Peyer's patch (tissue), 4 donors: Measurements from ENCODE around the gene C6orf132. TPM values are rescaled to one million over a fixed set of nuclear protein-coding genes. Genes with fewer than 3 reads are reported as not detected.

Experiments
- DNase-seq, 3 donors: peaks; one replicate each; pipeline ENCODE4 v3.0.0-alpha.2; 2017 to 2019
- H3K27ac ChIP-seq, 4 donors: fragments of 200-600 bp; sonication (generic); one replicate each; pipeline ENCODE4 v1.5.1; 2016 to 2019
- H3K27me3 ChIP-seq, 2 donors: fragments of 200-600 bp; sonication (generic); one replicate each; pipeline ENCODE4 v1.5.1; 2019
- H3K36me3 ChIP-seq, 3 donors: fragments of 200-600 bp; sonication (generic); one replicate each; pipeline ENCODE4 v1.5.1; 2016 to 2019
- H3K4me1 ChIP-seq, 4 donors: fragments of 200-600 bp; sonication (generic); one replicate each; pipeline ENCODE4 v1.5.1; 2016 to 2019
- H3K4me3 ChIP-seq, 4 donors: fragments of 200-600 bp; sonication (generic); 1 replicate in 3 of 4; 2 replicates in 1 of 4; pipeline ENCODE4 v1.5.1; 2016 to 2019; ENCODE audit warnings: mild to moderate bottlenecking in 1 of 4
- H3K9me3 ChIP-seq, 4 donors: fragments of 200-600 bp; sonication (generic); one replicate each; pipeline ENCODE4 v1.5.1; 2016 to 2019; ENCODE audit warnings: mild to moderate bottlenecking in 1 of 4
- POLR2A ChIP-seq, 2 donors: fragments of 450-650 bp; IDR thresholded peaks; one replicate each; pipeline ENCODE4 v1.5.1; 2017; ENCODE audit warnings: antibody characterized with exemption in 2 of 2, mild to moderate bottlenecking in 2 of 2, moderate library complexity in 2 of 2
- total RNA-seq, 4 donors: library from RNA; depleted of rRNA; stranded (reverse); fragments of >200 nt; gene quantifications; one replicate each; pipeline ENCODE4 v1.1.0, GENCODE V29; 2016
- TF ChIP-seq, protein P1 (sequence below), 6 experiments: fragments of 450-650 bp in 4 of 6; fragments of 200-600 bp in 2 of 6; sonication (generic) in 1 of 6; IDR thresholded peaks; one replicate each; pipeline ENCODE4 v1.5.1; 2017 to 2019; ENCODE audit warnings: antibody characterized with exemption in 6 of 6, mild to moderate bottlenecking in 3 of 6, moderate library complexity in 1 of 6

The C6orf132 gene
- total RNA-seq, 4 donors from 2014 or later: 47.9 to 106 (median 95.9) TPM

DNA sequence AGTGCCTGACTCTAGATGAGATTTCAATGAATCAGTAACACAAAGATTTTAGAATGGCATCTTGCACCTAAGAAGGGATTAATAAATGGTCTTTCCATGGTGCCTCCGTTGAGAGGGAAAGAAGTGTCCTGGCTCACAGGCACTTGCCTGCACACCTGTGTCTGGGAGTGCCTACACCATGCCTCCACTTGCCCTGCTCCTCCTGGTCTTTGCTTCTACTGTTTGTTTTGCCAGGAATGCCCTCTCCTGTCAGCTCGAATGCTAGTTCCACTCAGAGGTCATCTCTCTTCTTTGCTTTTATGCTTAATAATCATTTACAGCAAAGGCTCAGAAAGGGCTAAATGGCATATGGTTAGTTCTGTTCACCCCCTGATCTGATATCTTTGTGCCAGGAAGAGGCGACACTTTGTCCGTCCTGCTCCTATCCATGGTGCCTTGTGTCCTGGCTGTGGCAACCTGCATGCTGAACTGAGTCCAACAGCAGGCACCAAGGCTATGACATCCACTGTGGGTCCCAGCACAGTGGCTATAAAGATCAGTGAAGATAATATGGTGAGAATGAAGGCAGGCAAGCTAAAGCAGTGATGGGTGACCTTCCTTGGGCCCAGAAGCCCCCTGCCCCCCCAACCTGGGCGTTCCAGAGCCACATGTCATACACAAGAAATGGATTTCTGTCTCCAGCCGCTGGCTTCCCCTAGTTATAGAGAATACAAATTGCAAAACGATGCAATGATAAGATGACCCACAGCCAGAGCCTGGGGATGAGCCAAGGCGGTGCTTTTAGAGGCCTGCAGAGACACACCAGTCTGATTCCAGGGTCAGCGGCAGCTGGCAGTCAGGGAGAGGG is 1.4 kb downstream of the C6orf132 start:
- H3K27me3 ChIP-seq: no peaks in the 10 kb centered on the region
- no peaks in the 10 kb centered on the region for H3K9me3 ChIP-seq
- H3K27ac ChIP-seq: peak overlapping the region in 3 of 4 donors; percentile 91 to 96 (median 95)
- peaks cover 0 to 36% (median 4%) of the 10 kb centered on the region in 4 donors for H3K4me1 ChIP-seq
- peak; percentile 22 to 64 for TF ChIP-seq POLR2A (IDR thresholded peaks at IDR 0.05)
- TF ChIP-seq, protein P1, sequence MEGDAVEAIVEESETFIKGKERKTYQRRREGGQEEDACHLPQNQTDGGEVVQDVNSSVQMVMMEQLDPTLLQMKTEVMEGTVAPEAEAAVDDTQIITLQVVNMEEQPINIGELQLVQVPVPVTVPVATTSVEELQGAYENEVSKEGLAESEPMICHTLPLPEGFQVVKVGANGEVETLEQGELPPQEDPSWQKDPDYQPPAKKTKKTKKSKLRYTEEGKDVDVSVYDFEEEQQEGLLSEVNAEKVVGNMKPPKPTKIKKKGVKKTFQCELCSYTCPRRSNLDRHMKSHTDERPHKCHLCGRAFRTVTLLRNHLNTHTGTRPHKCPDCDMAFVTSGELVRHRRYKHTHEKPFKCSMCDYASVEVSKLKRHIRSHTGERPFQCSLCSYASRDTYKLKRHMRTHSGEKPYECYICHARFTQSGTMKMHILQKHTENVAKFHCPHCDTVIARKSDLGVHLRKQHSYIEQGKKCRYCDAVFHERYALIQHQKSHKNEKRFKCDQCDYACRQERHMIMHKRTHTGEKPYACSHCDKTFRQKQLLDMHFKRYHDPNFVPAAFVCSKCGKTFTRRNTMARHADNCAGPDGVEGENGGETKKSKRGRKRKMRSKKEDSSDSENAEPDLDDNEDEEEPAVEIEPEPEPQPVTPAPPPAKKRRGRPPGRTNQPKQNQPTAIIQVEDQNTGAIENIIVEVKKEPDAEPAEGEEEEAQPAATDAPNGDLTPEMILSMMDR (IDR thresholded peaks at IDR 0.05): no peak
- DNase-seq: peak in 2 of 3 donors; percentile 65 to 67
- H3K36me3 ChIP-seq: no peaks in the 10 kb centered on the region
- H3K4me3 ChIP-seq: peak overlapping the region in 3 of 4 donors; percentile 45 to 73 (median 70)

DNA sequence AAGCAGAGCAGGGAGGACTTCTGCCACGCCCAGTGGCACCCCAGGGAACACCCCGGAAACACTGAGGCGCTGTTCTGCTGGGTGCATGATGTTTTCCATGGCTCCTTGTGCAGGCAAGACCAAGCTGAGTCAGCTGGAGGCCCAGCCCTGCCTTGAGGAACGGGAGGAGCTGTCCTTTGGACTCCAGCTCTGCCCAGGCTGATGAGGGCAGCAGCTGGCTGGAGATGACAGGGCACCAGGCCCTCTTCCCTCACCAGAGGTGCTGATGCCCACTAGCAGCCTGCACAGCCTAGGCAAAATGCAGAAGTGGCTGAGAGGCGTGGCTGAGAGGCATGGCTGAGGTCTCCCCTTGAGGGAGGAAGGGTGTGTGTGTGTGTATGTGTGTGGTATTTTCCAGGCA is 2.4 kb downstream of the C6orf132 start:
- TF ChIP-seq, protein P1 (IDR thresholded peaks at IDR 0.05): peak in 1 of 6 experiments; percentile 11
- peak; percentile 90 to 97 for TF ChIP-seq POLR2A (IDR thresholded peaks at IDR 0.05)
- Histone ChIP-seq H3K4me1 (peaks cover 0 to 36% (median 4%) of the 10 kb centered on the region in 4 donors), H3K9me3 (no peaks in the 10 kb centered on the region), H3K27ac (peak overlapping the region in 3 of 4 donors; percentile 91 to 96 (median 95)), H3K27me3 (no peaks in the 10 kb centered on the region), H3K36me3 (peaks cover 0 to 4% (median 0%) of the 10 kb centered on the region in 3 donors), H3K4me3 (peak overlapping the region in 2 of 4 donors; percentile 70 to 73)
- DNase-seq: peak; percentile 31 to 92 (median 91)

DNA sequence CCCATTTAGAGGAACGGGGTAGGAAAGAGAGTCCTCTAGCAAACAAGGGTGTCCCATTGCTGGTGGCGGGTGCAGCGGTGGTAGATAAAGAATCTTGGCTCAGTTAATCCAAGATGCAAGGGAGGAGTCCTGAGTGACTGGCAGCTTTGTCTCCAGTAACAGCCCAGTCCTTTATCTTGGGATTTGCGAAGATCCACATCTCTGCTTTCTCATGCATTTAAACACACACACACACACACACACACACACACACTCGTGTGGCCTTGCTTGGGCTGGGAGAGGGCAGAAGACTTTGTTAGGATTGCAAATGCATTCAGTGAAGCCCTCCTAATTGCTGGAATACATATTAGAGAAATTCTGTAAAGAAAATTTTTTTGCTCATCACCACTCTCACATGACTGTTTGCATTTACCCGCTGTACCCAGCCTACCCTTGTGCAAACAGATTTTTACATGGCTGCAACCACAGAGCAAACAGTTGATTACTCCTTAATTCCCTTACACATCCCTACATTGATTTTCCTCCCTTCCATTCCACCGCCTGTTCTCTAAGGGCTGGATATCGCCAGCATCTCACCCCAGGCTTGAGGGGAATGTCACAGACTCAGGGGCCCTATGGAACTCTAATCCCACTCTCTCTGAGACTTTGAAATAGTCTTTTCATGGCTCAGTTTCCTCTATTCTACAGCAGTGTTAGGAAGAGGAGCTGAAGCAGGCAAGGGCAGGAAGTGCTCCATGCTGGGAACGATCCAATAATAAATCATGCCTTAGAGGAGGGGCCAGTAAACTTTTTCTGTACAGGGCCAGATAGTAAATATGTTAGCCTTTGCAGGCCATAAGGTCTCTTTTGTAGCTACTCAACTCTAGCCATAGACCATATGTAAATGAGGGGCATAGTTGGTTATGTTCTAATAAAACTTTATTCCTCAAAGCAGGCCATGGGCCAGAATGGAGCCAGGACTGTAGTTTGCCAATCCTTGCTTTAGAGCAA is 3.5 kb downstream of the C6orf132 start:
- TF ChIP-seq, protein P1 (IDR thresholded peaks at IDR 0.05): no peak
- peak in 1 of 2 donors; percentile 43 for TF ChIP-seq POLR2A (IDR thresholded peaks at IDR 0.05)
- peak overlapping the region in 1 of 4 donors; percentile 22 for H3K4me3 ChIP-seq
- H3K9me3 ChIP-seq: no peaks in the 10 kb centered on the region
- H3K27ac ChIP-seq: peak overlapping the region in 3 of 4 donors; percentile 72 to 96 (median 95)
- peaks cover 0 to 4% (median 0%) of the 10 kb centered on the region in 3 donors for H3K36me3 ChIP-seq
- DNase-seq: no peak
- peaks cover 0 to 40% (median 4%) of the 10 kb centered on the region in 4 donors for H3K4me1 ChIP-seq
- no peaks in the 10 kb centered on the region for H3K27me3 ChIP-seq

DNA sequence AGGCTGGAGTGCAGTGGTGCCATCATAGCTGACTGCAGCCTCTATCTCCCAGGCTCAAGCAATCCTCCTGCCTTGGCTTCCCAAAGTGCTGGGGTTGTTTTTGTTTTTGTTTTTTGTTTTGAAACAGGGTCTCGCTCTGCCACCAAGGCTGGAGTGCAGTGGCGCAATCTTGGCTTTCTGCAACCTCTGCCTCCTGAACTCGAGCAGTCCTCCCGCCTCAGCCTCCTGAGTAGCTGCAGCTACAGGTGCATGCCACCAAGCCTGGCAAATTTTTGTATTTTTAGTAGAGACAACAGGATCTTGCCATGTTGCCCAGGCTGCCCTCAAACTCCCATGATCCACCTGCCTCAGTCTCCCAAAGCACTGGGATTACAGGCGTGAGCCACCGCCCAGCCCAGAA is 4.2 kb downstream of the C6orf132 start:
- no peak for TF ChIP-seq POLR2A (IDR thresholded peaks at IDR 0.05)
- TF ChIP-seq, protein P1 (IDR thresholded peaks at IDR 0.05): no peak
- H3K27ac ChIP-seq: peak overlapping the region in 3 of 4 donors; percentile 72 to 96 (median 95)
- H3K27me3 ChIP-seq: no peaks in the 10 kb centered on the region
- no peak for DNase-seq
- peaks cover 0 to 4% (median 0%) of the 10 kb centered on the region in 3 donors for H3K36me3 ChIP-seq
- H3K4me1 ChIP-seq: peaks cover 0 to 43% (median 4%) of the 10 kb centered on the region in 4 donors
- H3K9me3 ChIP-seq: no peaks in the 10 kb centered on the region
- no peak overlapping the region for H3K4me3 ChIP-seq

DNA sequence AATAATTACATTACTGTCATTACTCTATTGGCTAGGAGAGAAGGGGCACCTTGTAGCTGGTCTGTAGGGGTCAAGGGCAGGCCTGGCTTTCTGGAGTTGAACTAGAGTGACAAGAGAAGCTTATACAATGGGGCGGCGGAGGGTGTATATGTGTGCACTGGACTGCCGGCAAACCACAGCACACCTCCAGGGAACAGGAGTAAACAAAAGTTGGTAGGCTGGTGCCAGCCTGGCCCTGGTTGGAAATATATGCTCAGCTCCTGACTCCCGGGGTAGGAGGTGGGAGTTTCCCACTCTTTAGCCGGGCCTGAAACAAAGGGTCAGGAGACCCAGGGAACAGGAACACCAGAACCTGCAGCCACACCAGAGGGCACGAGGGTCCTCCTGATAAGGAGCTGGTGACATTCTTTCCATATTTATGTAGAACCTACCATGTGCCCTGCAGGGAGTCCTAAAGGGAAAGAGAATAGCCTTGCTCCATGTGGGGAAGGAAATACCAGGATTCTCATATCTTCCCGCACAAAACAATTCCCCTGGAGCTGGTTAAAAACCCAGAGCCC is 5.1 kb downstream of the C6orf132 start:
- H3K36me3 ChIP-seq: peaks cover 0 to 4% (median 0%) of the 10 kb centered on the region in 3 donors
- peak in 2 of 3 donors; percentile 62 to 68 for DNase-seq
- H3K4me3 ChIP-seq: peak overlapping the region in 2 of 4 donors; percentile 15 to 20
- H3K27me3 ChIP-seq: no peaks in the 10 kb centered on the region
- peak overlapping the region in 3 of 4 donors; percentile 72 to 96 (median 95) for H3K27ac ChIP-seq
- peak in 1 of 2 donors; percentile 44 for TF ChIP-seq POLR2A (IDR thresholded peaks at IDR 0.05)
- TF ChIP-seq, protein P1 (IDR thresholded peaks at IDR 0.05): no peak
- H3K9me3 ChIP-seq: no peaks in the 10 kb centered on the region
- peaks cover 0 to 39% (median 2%) of the 10 kb centered on the region in 4 donors for H3K4me1 ChIP-seq
